Measurements from ENCODE around the gene DDX3X.
"Not testable (repeated sequence)": the region's sequence is repeated elsewhere in the genome, so short reads cannot be mapped to it uniquely, and the experiment has no call there.

The DDX3X gene

GRCh38 chrX:41333744-41334362, at the start of gene DDX3X:
Gene DDX3X, plus strand, starts transcription at chrX:41334162. Its CDS starts 91 bp downstream, at chrX:41334253.
- DNase-seq (ENCODE audit: low spot score): peak; percentile 84

DNA sequence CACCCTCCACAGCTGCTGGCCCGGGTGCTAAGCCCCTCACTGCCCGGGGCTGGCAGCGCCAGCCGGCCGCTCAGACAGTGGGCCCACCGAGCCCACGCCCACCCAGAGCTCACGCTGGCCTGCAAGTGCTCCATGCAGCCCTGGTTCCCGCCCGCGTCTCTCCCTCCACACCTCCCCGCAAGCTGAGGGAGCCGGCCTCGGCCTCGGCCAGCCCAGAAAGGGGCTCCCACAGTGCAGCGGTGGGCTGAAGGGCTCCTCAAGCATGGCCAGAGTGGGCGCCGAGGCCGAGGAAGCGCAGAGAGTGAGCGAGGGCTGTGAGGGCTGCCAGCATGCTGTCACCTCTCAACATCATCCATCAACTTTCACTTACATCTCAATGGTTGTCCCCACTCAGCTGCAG, 48.0 kb upstream of the DDX3X start:
- DNase-seq (ENCODE audit: low spot score): not testable (repeated sequence)

GRCh38 chrX:41288641-41289040, 45.3 kb upstream of the DDX3X start:
- DNase-seq (ENCODE audit: low spot score): no peak

DNA sequence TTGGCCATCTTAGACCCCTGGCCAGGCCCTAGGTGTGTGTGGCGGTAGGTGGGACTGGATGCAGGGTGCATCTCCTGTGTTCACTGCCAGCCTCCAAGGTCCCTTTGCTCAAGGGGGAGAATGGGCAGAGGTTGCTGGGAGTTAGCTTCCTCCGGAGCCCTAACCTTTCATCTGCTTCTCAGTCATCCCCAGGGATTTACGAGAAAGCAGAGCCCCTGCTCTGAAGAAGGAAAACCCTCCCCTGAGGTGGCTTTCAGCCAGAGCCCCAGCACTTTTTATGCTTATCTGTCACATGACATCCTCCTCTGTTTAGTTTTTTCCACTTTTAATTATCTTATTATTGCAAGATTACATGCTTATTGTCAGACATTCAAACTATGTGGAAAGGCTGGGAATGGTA, 44.9 kb upstream of the DDX3X start:
- no peak for DNase-seq (ENCODE audit: low spot score)

DNA sequence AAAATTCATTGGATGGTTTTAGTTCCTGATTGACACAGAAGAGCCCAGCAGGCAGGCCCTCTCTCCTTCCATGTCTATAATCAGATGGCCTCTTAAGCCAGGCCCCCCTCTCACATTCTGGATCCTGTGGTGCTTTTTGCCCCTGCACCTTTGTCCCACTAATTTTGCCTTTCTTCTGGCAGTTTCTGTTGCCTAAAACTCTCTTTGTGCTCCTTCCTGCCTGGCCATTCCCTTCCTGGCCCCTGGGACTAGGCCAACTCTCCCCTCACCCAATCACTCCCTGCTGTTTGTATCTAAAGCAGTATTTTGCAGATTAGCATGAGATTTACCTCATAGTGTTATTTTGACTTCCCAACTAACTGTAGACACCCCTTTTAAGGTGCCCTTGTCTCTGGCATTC, 42.7 kb upstream of the DDX3X start:
- DNase-seq (ENCODE audit: low spot score): no peak

GRCh38 chrX:41293269-41293668, 40.7 kb upstream of the DDX3X start:
- no peak for DNase-seq (ENCODE audit: low spot score)

- no peak for DNase-seq (ENCODE audit: low spot score)
These were observed 33.1 kb upstream of the DDX3X start for GRCh38 chrX:41300758-41301437.

- DNase-seq (ENCODE audit: low spot score): no peak
These were observed 32.5 kb upstream of the DDX3X start for GRCh38 chrX:41301438-41301824.

GRCh38 chrX:41302370-41302769, 31.6 kb upstream of the DDX3X start:
- no peak for DNase-seq (ENCODE audit: low spot score)

GRCh38 chrX:41303013-41303412, 30.9 kb upstream of the DDX3X start:
- DNase-seq (ENCODE audit: low spot score): no peak

DNA sequence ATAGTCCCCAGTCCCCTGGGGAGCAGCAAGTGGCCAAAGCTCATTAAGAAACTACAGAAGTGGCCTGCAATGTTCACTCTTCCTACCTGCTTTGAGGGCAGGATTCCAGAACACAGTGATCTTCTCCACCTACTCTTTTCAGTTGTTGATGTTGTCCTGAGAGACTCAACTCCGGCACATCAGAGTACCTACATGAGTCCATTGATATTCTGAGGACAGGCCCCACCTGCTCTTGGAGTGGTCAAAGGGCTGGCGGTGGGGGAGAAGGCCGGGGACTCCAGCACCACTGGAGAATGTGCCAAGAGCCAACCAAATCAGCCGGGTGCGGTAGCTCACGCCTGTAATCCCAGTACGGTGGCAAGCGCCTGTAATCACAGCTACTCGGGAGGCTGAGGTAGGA, 29.8 kb upstream of the DDX3X start:
- no peak for DNase-seq (ENCODE audit: low spot score)

DNA sequence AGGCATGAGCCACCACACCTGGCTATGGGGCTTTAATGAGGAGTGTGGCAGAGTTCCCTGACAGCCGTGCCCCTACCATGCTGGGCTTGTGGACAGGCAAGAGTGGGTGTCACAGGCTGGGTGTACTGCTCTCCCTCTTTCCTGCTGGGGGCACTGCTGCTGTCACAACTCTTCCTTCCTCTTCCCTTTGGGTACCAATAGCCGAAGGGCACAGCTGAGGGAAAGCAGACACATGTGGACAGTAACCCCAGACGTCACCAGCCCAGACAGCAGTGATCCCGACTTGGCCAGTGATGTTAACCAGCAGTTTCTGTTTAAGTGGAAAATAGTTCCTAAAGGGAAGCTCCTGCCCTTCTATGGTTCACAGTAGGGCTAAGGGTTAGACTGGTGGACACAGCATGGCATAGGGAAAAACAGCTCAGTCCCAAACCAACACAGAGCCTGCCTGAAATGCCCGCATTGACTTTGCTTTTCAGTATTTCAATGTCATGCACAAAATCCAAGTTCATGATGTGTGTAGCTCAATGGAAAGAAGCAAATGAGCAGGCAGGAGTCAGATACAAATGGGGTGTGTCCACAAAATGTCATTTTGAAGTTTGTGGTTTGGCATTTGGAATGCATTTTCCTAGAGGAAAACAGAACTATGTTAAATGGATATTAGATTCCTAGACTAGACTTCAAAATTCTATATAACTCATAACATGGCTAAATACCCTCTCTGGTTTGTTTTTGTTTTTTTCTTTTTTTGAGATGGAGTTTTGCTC, 24.9 kb upstream of the DDX3X start:
- DNase-seq (ENCODE audit: low spot score): no peak

- DNase-seq (ENCODE audit: low spot score): no peak
These were observed 21.2 kb upstream of the DDX3X start for GRCh38 chrX:41312786-41313185.

DNA sequence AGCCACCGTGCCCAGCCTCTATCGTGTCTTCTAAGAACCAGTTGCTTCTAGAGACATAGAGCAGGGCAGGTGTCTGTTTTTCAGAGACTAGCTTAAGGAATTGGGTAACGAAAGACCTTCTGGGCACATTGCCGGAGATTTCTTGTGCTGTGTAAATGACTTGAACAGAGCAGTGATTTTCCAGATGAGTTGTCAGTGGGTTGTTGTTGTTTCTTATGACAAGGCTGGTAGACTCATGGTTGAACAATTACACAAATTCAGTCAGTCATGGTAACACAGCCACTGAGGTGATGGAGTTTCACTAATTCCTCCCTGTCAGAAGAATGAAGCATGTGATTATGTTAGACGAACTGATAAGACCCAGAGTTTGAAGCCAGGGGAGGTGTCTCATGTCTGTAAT, 20.5 kb upstream of the DDX3X start:
- no peak for DNase-seq (ENCODE audit: low spot score)

- DNase-seq (ENCODE audit: low spot score): no peak
These were observed 19.8 kb upstream of the DDX3X start for GRCh38 chrX:41314204-41314603.

- DNase-seq (ENCODE audit: low spot score): no peak
These were observed 19.1 kb upstream of the DDX3X start for GRCh38 chrX:41314881-41315280.

DNA sequence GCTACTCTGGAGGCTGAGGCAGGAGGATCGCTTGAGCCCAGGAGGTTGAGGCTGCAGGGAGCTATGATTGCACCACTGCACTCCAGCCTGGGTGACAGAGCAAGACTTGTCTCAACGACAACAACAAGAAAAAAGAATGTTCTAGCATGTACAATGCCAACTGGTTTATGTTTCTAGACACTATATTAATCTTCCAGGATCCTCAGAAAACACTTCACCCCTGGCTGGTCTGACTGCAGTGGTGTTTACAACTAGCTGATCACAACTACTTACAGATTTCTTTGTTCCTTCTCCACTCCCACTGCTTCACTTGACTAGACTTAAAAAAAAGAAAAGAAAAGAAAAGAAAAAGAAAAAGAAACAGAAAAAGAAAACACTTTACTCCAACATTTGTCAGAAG, 17.7 kb upstream of the DDX3X start:
- not testable (repeated sequence) for DNase-seq (ENCODE audit: low spot score)

DNA sequence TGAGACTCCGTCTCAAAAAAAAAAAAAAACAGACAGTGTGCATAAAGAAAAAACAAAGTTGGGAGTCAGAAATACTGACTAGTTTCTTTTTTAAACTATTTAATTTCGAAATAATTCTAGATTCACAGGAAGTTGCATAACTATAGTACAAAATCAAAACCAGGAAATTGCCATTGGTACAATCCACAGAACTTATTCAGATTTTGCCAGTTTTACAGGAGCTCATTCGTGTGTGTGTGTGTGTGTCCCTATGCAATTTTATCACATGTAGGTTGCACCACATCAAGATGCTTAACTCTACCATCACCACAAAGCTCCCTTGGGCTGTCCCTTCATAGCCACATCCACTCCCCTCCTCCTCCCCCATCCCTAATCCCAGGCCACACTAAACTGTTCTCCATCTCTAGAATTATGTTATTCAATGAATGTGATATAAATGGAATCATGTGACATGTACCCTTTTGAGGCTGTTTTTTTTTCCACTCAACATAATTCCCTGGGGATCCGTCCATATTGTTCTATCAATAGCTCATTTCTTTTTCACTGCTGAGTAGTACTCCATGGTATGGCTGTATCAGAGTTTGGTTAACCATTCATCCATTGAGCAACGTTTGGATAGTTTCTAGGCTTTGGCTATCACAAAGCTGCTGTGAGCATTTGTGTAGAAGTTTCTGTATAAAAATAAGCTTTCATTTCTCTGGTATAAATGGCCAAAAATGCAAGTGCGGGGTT, 16.3 kb upstream of the DDX3X start:
- DNase-seq (ENCODE audit: low spot score): no peak

GRCh38 chrX:41320393-41320792, 13.6 kb upstream of the DDX3X start:
- no peak for DNase-seq (ENCODE audit: low spot score)

GRCh38 chrX:41322821-41323603, 10.9 kb upstream of the DDX3X start:
- no peak for DNase-seq (ENCODE audit: low spot score)

DNA sequence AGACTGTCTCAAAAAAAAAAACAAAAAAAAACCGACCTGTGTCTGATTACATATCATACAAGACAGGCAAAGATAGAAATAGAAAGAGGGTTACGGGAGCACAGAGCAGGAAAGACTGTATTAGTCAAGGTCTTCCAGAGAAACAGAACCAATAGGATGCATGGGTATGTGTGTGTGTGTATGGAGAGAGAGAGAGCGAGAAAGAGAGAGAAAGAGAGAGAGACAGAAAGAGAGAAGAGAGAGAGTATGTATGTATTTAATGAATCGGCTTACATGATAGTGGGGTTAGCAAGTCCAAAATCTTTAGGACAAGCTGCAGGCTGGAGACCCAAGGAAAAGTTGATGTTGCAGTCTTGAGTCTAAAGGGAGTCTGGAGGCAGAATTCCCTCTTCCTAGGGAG, 7.5 kb upstream of the DDX3X start:
- DNase-seq (ENCODE audit: low spot score): no peak

- DNase-seq (ENCODE audit: low spot score): no peak
These were observed 6.6 kb upstream of the DDX3X start for GRCh38 chrX:41327341-41327740.
